Activated CD8-positive, alpha-beta memory T cell treated with anti-CD3 and anti-CD28 coated beads for 4 hours (primary cell): Measurements from ENCODE around the gene RUNX1.

ENCODE experiments used
- DNase-seq, 2 donors: peaks; one replicate each; pipeline ENCODE4 v3.0.0-alpha.2; 2020; ENCODE audit warnings: low read depth in 2 of 2

Gene RUNX1

DNA sequence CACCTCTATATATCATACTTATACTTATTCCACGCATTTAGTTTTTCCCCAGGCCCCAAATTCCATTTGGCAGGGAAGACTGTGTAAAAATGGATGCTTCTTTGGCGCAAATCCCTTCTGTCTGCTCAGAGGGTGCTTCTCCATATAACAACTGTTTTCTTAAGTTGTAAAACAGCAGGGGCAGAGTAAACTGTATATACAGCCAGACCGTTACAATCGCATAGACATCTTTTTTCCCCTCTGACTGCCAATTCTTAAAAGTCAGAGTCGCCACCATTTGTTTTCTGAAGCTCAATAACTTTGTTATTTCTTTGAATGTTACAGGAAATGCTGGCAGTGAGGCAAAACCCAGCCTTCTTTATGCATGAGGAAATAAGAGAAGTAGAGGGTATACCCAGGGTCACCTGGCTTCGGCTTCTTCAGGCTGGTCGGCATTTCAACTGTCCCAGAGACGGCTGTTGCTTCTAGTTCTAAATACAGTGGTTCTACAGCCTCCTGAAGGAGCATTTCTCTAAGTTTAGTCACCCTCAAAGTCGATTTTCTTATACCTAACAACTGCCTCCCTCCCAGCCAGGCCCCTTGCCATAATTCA, 191.9 kb downstream of the RUNX1 start:
- DNase-seq = no peak

DNA sequence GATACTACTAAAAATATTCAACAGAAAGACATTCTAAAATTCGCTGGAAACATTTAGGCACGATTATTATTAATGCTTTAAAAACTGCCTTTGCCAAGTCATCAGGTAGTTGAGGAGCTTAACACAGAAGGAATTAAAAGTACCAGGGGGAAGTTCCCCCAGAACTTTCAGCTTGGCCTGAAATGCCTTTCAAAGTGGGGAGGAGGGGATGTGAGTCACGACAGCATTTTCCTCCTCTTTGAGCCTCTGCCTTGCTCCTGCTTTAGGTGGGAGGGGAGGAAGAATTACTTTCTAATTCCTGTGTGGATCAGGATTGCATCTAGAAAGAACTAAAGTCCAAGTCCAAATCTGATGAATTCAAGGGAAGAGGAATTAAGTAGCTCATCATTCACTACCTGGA, 196.7 kb downstream of the RUNX1 start:
- DNase-seq = no peak

DNA sequence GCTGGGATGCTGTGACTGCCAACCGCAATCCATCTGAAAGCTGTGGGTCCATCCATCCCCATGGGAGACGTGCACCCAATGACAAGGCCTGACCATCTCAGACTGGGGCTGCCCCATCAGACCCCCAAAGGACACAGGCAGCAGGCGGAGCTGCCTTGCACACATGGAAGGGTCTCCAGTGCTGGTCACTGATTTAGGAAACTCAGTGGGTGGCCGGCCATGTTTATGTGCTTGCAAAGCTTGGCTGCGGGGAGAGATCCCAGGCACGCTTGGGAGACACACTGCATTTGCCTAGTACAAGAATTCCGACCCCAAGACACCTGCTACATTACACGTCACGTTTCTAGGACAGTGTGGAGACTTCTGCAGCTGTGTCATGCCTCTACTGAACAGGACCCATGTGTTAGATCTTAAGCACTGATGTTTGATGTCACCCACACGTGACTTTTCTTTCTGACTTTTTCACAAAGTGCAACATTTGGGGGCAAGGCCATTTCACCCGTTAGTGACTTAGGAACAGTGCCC, 198.9 kb downstream of the RUNX1 start:
- no peak for DNase-seq

DNA sequence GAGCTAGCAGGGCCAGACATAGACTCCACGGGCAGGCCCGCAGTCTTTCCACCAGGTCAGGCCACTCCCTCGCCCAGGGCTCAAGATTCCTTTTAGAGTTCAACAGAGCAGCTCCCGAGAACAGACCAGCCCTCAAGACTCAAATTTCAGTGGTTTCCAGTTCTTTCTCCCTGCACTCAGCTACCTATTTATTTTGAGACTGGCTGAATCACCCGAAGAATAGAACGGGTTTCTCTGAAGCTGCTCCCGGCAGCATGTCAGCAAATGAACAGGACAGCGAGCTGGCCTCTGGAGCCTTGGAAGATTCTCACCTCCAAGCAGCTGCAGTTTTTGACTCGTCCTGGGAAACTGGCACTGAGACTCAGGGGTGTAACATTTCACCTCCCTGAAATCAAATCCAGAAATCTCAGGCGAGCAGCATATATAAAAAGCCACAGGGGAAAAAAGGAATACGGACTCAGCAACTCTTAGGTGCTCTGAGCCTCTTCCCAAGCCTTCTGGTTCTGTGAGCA, 202.4 kb downstream of the RUNX1 start:
- no peak for DNase-seq

DNA sequence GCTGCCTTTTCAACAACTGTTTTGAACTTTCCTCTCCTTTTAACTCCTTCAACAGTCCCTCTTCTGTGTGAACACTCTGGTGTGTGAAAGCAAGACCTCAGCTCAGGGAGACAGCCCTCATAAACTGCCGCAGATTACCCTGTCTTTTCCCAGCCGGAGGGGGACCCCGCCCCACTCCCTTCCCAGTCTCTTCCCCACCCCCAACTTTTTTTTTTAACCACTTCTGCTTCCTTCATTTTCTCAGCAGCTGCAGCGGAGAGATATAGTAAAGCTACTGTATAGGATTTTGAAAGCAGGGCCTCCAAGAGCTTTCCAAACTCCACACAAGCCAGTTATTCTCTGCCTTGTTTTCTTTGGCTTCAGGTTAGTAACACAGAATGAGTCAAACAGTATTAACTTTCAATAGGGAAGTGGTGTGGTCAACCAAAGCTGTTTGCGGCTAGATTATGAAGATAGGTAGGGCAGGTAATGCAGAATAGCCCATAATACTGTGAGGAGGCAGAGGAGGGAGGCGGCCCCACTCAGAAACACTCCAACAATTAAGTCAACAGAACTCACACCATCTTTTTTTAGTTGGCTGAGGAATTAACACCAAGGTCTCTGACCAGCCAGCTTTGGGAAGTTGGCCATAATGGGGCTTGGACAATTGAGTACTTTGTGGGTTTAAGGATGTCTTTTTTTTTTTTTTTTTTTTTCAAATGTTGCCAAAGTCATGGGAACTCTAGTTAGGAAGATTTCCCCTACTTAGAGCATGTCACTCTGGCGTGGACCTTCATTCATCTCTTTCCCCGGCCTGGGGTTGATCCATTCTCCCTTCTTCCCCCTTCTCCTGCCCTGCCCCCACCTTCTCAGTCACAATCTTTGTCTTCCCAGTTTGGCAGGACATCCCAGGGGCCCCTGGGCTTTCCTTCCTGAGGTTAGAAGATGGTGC, 203.3 kb downstream of the RUNX1 start:
- DNase-seq = no peak

DNA sequence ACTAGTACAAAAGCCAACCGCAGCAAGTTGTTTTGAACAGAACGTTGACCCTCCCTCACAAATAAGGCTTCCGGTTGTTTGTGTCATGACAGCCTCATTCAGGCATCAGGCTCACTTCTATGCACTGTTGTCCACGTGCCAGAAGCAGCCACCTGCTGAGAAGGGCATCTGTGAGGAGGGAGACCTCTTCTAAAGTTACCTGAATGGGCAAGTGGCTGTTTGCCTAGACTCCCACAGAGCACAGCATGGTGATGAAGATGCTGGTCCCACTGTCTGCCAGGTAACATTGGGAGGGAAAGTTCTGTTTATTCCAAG, 204.2 kb downstream of the RUNX1 start:
- no peak for DNase-seq

DNA sequence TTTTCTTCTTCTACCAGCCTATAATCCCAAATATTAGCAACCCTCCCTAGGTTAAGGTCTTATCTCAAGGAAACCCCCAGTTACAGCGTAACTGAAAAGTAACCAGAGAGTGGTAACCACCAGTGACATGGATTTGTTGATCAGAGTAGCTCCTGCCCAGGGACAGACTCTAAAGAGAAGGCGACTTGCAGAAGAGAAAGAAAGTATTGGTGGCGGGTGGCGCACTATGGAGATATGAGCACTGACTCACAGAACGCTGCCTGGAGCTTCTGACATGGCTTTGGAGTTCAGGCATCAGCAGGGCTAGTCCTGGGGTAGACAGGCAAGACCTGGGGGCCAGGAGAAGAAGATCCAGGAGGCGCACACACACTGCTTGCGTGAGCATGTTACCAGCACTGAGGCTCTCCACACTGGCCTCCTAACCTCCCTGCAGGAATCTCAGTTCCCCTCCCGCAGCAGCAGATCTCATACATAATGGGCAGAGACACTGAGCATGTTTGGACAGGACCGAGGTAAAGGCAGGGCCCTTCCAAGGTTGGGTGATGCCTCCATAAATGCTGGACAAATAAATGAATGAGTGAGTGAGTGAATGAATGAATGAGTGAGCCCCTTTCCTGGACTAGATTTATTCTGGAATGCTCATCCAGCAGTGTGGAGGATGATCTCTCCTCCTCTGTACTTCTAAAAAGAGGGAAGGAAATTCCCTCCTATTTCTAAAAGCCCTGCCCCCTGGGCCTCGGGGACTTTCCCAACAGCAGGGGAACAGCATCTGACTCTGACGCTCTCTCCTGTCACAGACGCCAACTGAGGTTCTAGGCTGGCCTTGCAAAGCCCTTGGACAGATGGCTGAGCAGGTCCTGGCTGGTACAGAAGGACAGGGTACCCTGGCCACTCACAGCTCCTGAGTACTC, 204.8 kb downstream of the RUNX1 start:
- no peak for DNase-seq

DNA sequence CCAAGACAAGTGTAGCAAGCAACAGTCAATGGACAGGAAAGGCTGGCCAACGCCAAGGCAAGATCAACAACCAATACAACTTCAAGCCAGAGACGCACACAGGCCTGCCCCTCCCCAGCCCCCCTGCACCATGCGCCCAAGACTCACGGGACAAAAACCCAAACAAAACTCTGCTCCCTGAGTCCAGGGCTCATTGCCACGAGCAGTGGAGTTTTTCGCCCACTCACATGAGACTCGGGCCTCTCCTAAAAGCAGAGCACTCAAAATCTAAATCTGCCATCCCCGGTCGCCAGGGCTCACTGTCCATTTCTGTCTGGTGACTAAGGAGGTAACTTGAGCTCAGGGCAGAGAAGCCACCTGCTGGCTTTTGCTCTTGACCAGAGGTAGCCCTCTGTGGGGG, 205.5 kb downstream of the RUNX1 start:
- no peak for DNase-seq

DNA sequence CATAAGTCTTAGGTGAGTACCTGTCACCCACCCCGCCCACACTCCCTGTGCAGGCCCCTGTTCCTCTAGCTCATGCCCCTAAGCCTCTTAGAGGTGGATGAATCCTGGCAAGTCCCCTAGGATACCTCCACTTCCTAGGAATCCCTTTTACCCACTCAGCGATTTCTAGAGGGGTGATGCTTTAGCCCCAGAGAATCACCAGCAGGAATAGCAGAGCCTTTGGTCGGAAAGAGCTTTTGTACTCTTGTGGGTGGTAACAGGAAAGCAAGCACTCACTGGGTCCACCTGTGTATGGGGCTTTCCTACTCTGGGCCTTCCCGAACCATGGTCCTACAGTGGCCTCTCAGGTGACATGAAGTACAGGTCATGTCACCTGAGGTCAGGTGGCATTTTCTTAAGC, 207.9 kb downstream of the RUNX1 start:
- DNase-seq = no peak

DNA sequence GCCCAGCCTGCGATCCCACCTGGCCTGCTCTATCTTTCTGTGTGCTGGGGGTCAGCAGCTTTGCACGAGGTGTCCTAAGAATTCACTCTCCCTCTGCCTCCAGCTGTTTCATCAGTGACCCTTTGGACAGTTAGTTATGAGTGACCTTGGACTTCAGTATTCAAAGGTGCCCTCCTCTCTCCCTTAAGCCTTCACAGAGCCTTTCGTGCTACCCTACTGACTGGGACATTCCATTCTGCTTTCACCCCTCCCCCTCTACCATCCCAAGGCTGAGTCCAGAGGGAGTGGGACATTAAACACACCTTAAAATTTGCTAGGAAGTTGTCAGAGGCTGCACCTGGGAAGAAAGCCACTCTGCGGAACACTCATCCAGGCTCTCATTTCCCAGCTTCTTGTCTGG, 208.4 kb downstream of the RUNX1 start:
- no peak for DNase-seq

DNA sequence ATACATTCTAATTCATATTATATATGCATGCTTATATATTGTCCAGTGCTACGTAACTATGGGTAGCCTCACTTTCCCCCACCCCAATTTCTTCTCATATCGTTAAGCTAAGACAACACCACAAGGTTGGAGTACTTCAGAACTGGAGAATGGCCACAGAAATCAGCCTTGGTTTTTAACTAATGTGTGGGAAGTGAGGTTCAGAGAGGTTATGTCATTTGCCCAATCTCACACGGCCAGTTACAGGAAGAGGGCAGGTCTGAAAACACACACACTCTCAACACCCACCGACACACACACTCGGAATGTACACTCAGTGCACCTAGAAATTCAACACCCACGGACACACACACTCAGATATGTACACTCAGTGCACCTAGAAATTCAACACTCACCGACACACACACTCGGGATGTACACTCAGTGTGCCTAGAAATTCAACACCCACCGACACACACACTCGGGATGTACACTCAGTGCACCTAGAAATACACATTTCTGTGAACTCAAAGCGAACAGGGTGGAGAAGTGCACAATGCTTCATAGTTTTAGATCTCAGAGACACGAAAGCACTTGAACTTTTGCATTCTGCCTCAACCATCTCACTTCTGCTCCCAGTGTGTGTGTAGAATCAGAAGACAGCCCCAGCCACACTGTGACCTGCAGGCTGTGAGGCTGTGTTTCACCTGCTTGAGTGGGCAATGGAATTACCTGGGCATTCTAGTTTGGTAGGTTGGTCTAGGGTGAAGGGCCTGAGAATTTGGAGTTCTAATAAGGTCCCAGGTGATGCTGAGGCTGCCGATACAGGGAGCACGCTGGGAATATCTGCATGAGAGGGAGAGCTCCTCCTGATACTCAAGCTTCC, 209.9 kb downstream of the RUNX1 start:
- no peak for DNase-seq

DNA sequence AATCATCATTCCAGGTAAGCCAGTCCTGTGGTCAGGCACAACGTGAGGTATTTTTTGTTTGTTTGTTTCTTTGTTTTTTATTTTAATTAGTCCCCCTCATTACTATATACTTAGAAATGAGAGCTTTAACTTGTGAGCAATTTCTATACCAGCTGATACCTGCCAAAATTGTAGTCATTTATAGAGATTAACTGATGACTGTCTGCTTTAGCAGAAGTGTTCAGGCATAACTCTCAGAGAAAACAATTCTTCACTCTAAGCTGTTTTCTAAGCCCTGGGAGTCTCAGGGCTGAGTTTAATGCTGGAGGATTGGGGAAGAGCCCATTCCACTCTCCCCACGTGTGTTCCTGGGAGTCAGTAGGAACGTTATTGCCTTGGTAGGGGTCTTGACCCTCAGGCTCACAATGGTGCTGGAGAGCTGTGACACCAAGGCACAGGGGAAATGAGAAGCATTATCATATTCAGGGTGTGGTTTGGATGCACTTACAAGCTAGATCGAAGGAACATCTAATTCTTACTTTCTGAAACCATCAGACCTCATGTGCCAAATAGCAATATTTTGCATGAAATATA, 212.1 kb downstream of the RUNX1 start:
- DNase-seq = no peak

DNA sequence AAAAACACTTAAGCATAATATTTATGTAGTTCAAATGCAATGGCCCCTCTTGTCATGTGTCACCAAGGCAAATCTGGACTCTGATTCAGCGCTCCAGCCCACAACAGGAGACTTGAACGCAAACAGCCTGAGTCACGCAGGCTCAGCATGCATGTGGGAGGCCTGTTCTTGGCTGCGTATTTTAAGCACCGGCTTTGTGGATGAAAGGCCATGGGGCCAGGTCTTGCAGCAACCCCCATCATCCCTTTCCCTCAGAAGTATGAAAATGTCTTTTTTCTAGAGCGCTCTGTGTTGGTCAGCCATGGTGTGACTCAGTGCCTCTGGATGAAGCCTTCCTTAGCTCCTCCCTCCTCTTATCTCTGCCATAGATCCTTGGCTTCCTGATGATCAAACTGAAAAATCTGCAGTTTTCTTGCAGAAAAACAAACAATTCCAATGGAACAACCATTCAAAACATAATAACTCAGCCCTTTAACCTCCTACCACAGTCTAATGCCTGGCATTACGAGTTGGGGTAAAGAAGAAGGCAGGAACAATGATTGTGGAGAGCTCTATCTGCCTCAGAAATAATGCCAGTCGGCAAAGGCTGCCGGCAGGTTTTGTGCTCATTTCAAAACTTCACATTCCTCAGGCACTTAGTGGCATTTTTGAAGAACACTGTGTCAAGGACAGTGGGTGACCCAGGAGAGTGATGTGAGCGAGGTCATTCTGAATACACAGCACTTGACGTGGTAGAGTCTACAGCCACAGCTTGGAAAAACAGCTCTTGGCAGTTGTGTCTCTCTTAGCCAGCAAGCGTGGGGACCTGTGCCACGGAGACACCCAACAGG, 212.8 kb downstream of the RUNX1 start:
- DNase-seq = no peak

DNA sequence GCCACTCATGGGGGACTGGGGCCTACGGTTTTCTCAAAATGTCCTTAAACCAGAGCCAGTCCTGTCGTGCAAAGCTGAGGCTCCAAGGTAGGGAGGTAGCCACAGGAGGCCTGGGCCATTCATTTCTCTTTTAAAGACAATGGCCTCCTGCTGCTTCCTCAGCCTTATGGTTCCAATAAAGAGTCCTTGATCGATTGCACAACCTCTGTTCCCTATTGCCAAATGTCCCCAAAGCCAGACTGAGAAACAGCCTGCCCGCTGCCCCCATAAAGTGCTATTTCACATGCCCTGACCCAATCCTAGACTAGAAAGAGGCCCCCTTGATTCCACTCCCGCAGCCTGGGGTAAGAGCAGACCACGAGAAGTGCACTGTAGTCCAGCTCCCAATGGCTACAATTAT, 213.6 kb downstream of the RUNX1 start:
- DNase-seq = no peak

DNA sequence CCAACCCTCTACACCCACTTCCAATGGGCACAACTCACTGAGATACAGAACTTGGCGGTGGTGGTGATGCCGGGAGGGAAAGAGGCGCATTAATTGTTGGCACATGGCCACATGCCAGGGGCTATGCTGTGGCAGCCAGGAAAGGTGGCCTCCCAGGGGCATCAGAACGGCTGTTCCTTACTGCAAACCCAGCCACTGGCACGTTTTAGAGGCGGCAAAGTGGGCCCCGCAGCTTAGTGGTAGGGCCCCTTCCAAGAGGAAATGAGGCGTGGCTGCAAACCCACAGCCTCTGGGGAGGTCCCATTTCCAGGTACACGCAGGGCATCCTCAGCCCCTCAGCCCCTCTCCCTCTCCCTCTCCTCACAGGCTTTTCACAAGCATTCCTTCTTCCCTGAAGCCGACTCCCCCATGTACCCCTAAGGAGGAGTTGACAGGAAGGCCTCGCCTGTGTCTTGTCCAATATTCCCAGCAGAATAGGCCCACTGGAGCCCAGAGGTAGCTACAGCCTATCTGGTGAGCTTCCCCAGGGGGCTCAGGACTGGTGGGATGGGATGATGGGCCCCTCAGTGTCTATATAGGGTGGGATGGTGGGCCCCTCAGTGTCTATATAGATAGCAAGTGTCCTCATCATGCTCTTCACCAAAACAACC, 214.1 kb downstream of the RUNX1 start:
- DNase-seq = no peak

DNA sequence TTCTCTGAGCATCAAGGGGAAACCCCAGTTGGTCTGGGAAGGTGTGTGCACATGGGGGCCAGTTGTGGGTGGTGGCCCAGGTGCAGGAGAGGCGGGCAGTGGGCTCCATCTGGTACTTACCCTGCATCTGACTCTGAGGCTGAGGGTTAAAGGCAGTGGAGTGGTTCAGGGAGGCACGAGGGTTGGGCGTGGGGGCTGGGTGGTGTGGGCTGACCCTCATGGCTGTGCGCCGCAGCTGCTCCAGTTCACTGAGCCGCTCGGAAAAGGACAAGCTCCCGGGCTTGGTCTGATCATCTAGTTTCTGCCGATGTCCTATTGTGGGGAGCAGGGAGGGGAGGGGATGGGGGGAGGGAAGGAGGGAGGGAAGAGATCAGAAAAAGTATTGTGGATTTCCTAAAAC, 214.8 kb downstream of the RUNX1 start:
- no peak for DNase-seq

DNA sequence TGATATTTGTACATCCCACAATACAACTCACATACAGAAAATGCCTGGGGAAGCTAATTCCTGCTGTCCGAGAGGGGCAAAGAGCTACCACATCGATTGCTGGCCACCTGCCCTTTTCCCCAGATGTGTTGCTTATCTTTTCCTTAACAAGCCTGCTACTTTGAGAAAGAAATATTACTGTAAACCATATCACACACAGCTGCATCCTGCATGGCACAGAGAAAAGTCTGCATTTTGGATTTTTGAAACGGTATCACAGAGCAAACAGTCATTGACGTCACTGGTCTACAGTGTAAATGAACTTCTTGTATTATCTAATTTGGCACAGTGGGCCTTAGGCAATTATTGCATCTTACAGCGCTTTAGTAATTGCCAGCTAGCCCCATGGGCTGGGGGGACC, 215.6 kb downstream of the RUNX1 start:
- no peak for DNase-seq

DNA sequence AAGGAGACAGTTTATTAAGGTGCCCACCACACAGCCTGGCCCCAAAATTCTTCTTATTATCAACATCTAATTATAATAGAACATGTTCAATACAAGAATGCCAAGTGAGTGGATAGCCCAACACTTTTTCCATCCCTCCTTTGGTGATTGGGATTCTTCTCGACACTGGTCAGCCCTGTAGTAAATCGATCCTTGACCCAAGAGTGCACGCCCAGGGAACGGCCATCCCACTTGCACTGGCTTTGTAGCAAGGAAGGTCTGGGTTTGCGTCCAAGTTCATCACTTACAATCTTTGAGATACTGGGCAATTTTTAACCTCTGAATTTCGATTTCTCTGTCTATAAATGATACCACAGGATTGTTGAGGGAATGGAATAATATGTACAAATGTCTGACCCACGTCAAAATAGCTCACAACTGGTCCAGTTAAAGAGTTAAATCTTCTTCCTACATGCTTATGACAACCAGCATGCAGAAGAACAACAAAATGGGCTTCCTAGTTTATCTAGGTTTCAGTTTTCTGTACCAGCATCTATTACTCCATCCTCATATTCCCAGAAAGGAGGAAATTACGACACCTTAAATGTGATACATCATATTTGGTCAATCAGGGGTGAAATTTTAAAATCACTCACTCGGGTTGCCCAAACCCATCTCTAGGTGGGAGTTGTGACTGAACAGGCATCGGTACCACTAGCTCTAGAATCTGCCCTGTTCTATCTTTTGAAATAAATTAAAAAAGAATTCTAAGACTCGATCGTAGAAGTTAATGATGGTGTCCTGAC, 218.5 kb downstream of the RUNX1 start:
- no peak for DNase-seq
